Measurements from ENCODE around the gene ASAP2.

Gene ASAP2

DNA sequence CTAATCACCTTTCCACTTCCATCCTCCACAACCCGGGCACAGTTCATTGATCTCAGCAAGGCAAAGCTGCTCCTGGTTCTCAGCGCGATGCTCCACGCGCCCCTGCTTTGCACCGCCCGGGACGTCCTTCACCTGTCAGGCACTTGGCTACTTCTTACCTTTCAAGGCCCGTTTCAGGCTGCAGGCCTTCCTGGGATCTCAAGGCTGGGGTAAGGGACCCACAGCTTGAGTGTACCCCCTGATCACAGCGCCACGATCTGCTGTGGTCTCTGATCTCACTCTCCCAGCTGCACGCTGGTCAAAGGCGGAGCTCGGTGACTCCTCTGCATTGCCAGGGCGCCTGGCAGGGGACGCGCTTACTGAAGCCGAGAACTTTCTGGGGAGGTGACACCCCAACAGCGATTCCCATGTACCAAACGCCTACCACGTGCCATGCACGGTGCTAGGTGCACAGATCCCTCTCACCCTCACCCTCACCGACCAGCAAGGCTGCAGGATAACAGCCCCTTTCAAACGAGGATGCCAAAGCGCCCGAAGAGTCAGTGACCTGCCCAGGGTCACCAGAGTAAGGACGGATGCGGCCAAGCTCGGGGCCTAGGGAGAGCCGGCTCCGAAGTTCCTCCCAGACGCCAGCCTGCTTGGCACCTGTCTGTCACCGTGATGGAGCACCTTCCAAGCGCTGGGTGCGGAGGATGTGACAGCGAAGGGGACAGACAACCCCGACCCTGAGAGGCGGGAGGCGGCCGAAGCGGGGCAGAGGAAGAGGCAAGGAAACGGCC is 215.9 kb downstream of the ASAP2 start:
- peaks cover 0 to 3% of the 10 kb centered on the region in 2 donors for H3K36me3 ChIP-seq (ENCODE audit: control insufficient read depth in 2 of 2, insufficient read depth in 2 of 2, low read length in 2 of 2)
- H3K4me1 ChIP-seq (ENCODE audit: control insufficient read depth in 2 of 2, insufficient read depth in 2 of 2, low read length in 2 of 2): peaks cover 10 to 17% of the 10 kb centered on the region in 2 donors
- no peaks in the 10 kb centered on the region for H3K9me3 ChIP-seq (ENCODE audit: control insufficient read depth in 2 of 2, low read length in 2 of 2)
- peak overlapping the region; percentile 79 to 96 for H3K4me3 ChIP-seq (ENCODE audit: low read length in 2 of 2)
- H3K27me3 ChIP-seq (ENCODE audit: control insufficient read depth in 2 of 2, insufficient read depth in 2 of 2, low read length in 2 of 2): no peaks in the 10 kb centered on the region
- peak overlapping the region; percentile 92 to 93 for H3K27ac ChIP-seq (ENCODE audit: low read depth in 2 of 2, low read length in 2 of 2)
- peak overlapping the region; percentile 78 to 79 for H3K9ac ChIP-seq (ENCODE audit: low read depth in 1 of 2, low read length in 2 of 2)

- peaks cover 0 to 2% of the 10 kb centered on the region in 2 donors for H3K36me3 ChIP-seq (ENCODE audit: control insufficient read depth in 2 of 2, insufficient read depth in 2 of 2, low read length in 2 of 2)
- peak within 1 kb of the TSS; percentile 79 to 96 for H3K4me3 ChIP-seq (ENCODE audit: low read length in 2 of 2)
- H3K9ac ChIP-seq (ENCODE audit: low read depth in 1 of 2, low read length in 2 of 2): peak within 1 kb of the TSS; percentile 78 to 92
- no peaks in the 10 kb centered on the region for H3K27me3 ChIP-seq (ENCODE audit: control insufficient read depth in 2 of 2, insufficient read depth in 2 of 2, low read length in 2 of 2)
- no peaks in the 10 kb centered on the region for H3K9me3 ChIP-seq (ENCODE audit: control insufficient read depth in 2 of 2, low read length in 2 of 2)
- peak within 1 kb of the TSS; percentile 92 to 93 for H3K27ac ChIP-seq (ENCODE audit: low read depth in 2 of 2, low read length in 2 of 2)
- H3K4me1 ChIP-seq (ENCODE audit: control insufficient read depth in 2 of 2, insufficient read depth in 2 of 2, low read length in 2 of 2): peaks cover 10 to 17% of the 10 kb centered on the region in 2 donors
Measured at GRCh38 chr2:9423100-9423921, 216.7 kb downstream of the ASAP2 start, which contains the start of the genes CPSF3 and ITGB1BP1. Gene CPSF3 (plus strand): TSS chr2:9423654. CDS start chr2:9423774, 120 bp downstream. Gene ITGB1BP1 (minus strand): TSS chr2:9423528. CDS start chr2:9418697, 4,831 bp downstream.

GRCh38 chr2:9423922-9424272 is 217.3 kb downstream of the ASAP2 start:
- Histone ChIP-seq H3K9ac (ENCODE audit: low read depth in 1 of 2, low read length in 2 of 2) (peak overlapping the region; percentile 78 to 92), H3K36me3 (ENCODE audit: control insufficient read depth in 2 of 2, insufficient read depth in 2 of 2, low read length in 2 of 2) (peaks cover 0 to 2% of the 10 kb centered on the region in 2 donors), H3K27ac (ENCODE audit: low read depth in 2 of 2, low read length in 2 of 2) (peak overlapping the region; percentile 92 to 93), H3K4me3 (ENCODE audit: low read length in 2 of 2) (peak overlapping the region; percentile 79 to 96), H3K27me3 (ENCODE audit: control insufficient read depth in 2 of 2, insufficient read depth in 2 of 2, low read length in 2 of 2) (no peaks in the 10 kb centered on the region), H3K4me1 (ENCODE audit: control insufficient read depth in 2 of 2, insufficient read depth in 2 of 2, low read length in 2 of 2) (peaks cover 10 to 17% of the 10 kb centered on the region in 2 donors), H3K9me3 (ENCODE audit: control insufficient read depth in 2 of 2, low read length in 2 of 2) (no peaks in the 10 kb centered on the region)

GRCh38 chr2:9424447-9425164 is 218.0 kb downstream of the ASAP2 start:
- Histone ChIP-seq H3K4me1 (ENCODE audit: control insufficient read depth in 2 of 2, insufficient read depth in 2 of 2, low read length in 2 of 2) (peaks cover 10 to 17% of the 10 kb centered on the region in 2 donors), H3K9me3 (ENCODE audit: control insufficient read depth in 2 of 2, low read length in 2 of 2) (no peaks in the 10 kb centered on the region), H3K9ac (ENCODE audit: low read depth in 1 of 2, low read length in 2 of 2) (peak overlapping the region; percentile 78 to 92)

DNA sequence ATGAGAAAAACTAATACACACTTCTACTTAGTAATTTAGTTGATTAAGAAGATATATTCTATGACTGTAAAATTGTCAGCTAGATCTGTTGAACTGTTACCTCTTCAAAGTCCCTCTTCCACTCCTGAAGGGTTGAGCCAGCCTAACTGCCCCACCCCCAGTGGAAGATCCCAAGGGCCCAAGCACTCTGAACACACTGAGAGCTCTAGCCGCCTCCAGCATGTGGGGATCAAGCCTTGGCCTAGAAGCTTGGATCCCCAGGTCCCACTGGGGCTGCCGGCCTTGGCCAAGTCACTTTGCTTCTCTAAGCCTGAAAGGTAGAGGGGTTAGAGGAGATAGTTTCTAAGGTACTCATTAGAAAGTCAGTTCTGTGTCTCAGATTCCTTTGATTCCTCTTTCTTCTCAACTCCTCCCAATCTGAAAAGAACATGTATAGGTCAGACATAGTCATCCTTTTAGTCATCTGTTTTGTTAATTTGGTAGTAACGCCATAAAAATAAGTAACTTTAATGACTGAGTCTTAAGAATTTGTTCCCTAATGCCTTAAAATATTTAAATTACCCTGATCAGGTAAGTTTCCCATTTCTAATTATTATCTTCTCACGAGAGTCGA is 222.5 kb downstream of the ASAP2 start:
- Histone ChIP-seq H3K27me3 (ENCODE audit: control insufficient read depth in 2 of 2, insufficient read depth in 2 of 2, low read length in 2 of 2) (no peaks in the 10 kb centered on the region), H3K9me3 (ENCODE audit: control insufficient read depth in 2 of 2, low read length in 2 of 2) (no peaks in the 10 kb centered on the region), H3K36me3 (ENCODE audit: control insufficient read depth in 2 of 2, insufficient read depth in 2 of 2, low read length in 2 of 2) (peaks cover 34 to 41% of the 10 kb centered on the region in 2 donors), H3K4me3 (ENCODE audit: low read length in 2 of 2) (no peak overlapping the region), H3K27ac (ENCODE audit: low read depth in 2 of 2, low read length in 2 of 2) (no peak overlapping the region), H3K4me1 (ENCODE audit: control insufficient read depth in 2 of 2, insufficient read depth in 2 of 2, low read length in 2 of 2) (peaks cover 6% of the 10 kb centered on the region in 2 donors), H3K9ac (ENCODE audit: low read depth in 1 of 2, low read length in 2 of 2) (no peak overlapping the region)

More at GRCh38 chr2:9424447-9425164, 218.0 kb downstream of the ASAP2 start:
- H3K36me3 ChIP-seq (ENCODE audit: control insufficient read depth in 2 of 2, insufficient read depth in 2 of 2, low read length in 2 of 2): peaks cover 4% of the 10 kb centered on the region in 2 donors
- H3K27me3 ChIP-seq (ENCODE audit: control insufficient read depth in 2 of 2, insufficient read depth in 2 of 2, low read length in 2 of 2): no peaks in the 10 kb centered on the region
- no peak overlapping the region for H3K27ac ChIP-seq (ENCODE audit: low read depth in 2 of 2, low read length in 2 of 2)
- peak overlapping the region; percentile 79 to 96 for H3K4me3 ChIP-seq (ENCODE audit: low read length in 2 of 2)

DNA sequence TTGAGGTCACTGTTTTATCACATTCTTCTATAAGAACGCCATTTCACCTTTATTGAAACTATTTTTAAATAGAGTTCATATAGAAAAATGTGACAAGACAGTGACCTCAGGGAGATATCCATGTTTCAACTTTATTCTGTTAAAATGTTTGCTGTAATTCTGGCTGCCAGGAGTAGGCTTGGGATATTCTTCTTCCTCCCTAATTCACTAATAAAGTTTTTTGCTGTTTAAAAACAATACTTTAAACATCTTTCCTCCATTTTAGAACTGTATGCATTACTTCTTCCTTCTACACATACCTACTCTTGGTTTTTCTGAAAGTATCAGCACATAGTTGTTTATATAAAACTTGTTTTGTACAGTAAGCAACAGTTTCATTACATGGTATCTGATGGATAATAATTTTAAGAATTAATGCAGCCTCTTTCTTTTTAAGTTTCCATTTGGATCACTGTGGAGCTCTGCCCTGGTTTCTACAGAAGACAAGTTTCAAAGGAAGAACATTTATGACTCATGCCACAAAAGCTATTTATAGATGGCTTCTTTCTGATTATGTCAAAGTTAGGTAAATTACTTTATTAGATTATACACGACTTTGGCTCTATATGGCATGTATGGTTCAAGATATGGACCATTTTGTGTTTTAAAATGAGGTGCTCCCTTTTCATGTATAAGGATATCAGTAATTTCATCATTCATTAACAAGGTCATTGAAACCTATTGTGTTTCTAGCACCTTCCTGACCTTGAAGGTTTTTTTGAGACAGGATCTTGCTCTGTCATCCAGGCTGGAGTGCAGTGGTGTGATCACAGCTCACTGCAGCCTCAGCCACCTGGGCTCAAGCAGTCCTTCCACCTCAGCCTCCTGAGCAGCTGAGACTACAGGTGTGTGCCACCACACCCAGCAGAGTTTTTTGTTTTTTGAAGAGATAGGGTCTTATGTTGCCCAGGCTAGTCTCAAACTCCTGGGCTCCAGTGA is 224.0 kb downstream of the ASAP2 start:
- Histone ChIP-seq H3K4me3 (ENCODE audit: low read length in 2 of 2) (no peak overlapping the region), H3K4me1 (ENCODE audit: control insufficient read depth in 2 of 2, insufficient read depth in 2 of 2, low read length in 2 of 2) (no peaks in the 10 kb centered on the region), H3K36me3 (ENCODE audit: control insufficient read depth in 2 of 2, insufficient read depth in 2 of 2, low read length in 2 of 2) (peaks cover 34 to 47% of the 10 kb centered on the region in 2 donors), H3K9me3 (ENCODE audit: control insufficient read depth in 2 of 2, low read length in 2 of 2) (no peaks in the 10 kb centered on the region), H3K27me3 (ENCODE audit: control insufficient read depth in 2 of 2, insufficient read depth in 2 of 2, low read length in 2 of 2) (no peaks in the 10 kb centered on the region), H3K27ac (ENCODE audit: low read depth in 2 of 2, low read length in 2 of 2) (no peak overlapping the region), H3K9ac (ENCODE audit: low read depth in 1 of 2, low read length in 2 of 2) (no peak overlapping the region)

- Histone ChIP-seq H3K36me3 (ENCODE audit: control insufficient read depth in 2 of 2, insufficient read depth in 2 of 2, low read length in 2 of 2) (peaks cover 37 to 61% of the 10 kb centered on the region in 2 donors), H3K4me1 (ENCODE audit: control insufficient read depth in 2 of 2, insufficient read depth in 2 of 2, low read length in 2 of 2) (no peaks in the 10 kb centered on the region), H3K27me3 (ENCODE audit: control insufficient read depth in 2 of 2, insufficient read depth in 2 of 2, low read length in 2 of 2) (no peaks in the 10 kb centered on the region), H3K9ac (ENCODE audit: low read depth in 1 of 2, low read length in 2 of 2) (no peak overlapping the region), H3K4me3 (ENCODE audit: low read length in 2 of 2) (no peak overlapping the region), H3K9me3 (ENCODE audit: control insufficient read depth in 2 of 2, low read length in 2 of 2) (no peaks in the 10 kb centered on the region), H3K27ac (ENCODE audit: low read depth in 2 of 2, low read length in 2 of 2) (no peak overlapping the region)
Measured at GRCh38 chr2:9434489-9434888, 227.9 kb downstream of the ASAP2 start.

- Histone ChIP-seq H3K27ac (ENCODE audit: low read depth in 2 of 2, low read length in 2 of 2) (no peak overlapping the region), H3K9me3 (ENCODE audit: control insufficient read depth in 2 of 2, low read length in 2 of 2) (no peaks in the 10 kb centered on the region), H3K9ac (ENCODE audit: low read depth in 1 of 2, low read length in 2 of 2) (no peak overlapping the region), H3K36me3 (ENCODE audit: control insufficient read depth in 2 of 2, insufficient read depth in 2 of 2, low read length in 2 of 2) (peaks cover 32 to 50% of the 10 kb centered on the region in 2 donors), H3K27me3 (ENCODE audit: control insufficient read depth in 2 of 2, insufficient read depth in 2 of 2, low read length in 2 of 2) (no peaks in the 10 kb centered on the region), H3K4me3 (ENCODE audit: low read length in 2 of 2) (no peak overlapping the region), H3K4me1 (ENCODE audit: control insufficient read depth in 2 of 2, insufficient read depth in 2 of 2, low read length in 2 of 2) (no peaks in the 10 kb centered on the region)
Measured at GRCh38 chr2:9439536-9439935, 232.9 kb downstream of the ASAP2 start.

Data from mucosa of rectum (tissue), 2 donors.